GM19035 (cell line): ENCODE measurements around the gene GMNN.
"Not testable (repeated sequence)": the region's sequence is repeated elsewhere in the genome, so short reads cannot be mapped to it uniquely, and the experiment has no call there.

Experiments
- ATAC-seq: cut with Tn5 transposase; IDR thresholded peaks from one replicate; pipeline ENCODE4 v1.9.1; 2021; ENCODE audit not compliant: unreplicated experiment

Gene GMNN

DNA sequence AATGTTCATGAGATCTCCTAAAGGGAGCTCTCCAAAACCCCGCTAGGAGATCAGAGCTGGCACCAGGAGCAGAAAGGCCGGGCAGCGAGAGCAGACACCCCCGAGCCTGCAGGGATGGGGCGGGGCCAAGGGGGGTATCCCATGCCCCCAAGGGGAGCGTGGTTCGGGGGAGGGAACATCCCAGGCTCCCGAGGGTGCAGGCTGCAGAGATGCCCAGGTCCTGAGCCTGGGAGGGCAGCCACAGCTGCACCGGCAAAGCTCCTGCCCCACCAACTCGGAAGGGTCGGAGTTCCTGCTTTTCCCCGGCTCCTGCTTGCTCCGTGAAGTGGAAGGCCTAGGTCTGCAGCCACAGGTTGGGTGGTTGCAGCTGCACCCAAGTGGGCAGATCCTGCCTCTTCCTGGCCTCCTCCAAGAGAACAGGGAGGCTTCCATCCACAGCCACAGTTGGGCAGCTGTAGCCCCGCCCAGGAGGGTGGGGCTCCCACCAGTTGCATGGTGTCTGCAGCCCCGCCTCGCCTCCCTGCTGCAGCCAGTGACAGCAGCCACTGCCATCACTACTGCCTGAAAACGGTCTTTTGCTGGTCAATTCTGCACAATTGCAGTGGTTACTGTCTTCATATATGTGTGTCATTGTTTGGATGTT, 13.4 kb upstream of the GMNN start:
- no peak for ATAC-seq

DNA sequence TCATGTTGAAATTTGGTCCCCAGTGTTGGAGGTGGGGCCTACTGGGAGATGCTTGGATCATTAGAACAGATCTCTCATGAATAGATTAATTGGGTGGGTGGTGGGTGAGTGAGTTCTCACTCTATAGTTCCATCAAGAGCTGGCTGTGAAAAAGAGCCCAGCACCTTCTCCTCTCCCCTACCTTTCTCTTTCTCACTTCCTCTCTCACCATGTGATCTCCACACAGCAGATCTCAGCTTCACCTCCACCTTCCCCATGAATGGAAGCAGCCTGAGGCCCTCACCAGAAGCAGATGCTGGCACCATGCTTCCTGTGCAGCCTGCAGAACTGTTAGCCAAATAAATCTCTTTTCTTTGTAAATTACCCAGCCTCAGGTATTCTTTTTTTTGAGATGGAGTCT, 12.9 kb upstream of the GMNN start:
- no peak for ATAC-seq

DNA sequence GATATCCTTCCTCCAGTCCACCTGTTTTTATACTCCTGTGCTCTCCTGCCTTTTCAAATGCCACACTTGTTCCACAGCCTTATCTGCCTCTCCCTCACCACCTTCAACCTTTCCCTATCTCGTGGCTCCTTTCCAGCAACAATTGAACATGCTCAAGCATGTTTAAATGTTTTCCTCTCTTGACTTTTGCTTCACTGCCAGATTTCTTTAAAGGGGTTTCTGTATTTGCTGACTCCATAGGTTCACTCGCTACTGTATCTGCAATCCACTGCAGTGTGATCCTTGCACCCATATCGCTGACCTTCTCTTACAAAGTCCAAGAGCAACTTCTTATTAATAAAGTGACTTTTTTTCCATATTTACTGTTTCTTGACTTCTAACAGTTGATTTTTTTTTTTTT, 11.2 kb upstream of the GMNN start:
- no peak for ATAC-seq

DNA sequence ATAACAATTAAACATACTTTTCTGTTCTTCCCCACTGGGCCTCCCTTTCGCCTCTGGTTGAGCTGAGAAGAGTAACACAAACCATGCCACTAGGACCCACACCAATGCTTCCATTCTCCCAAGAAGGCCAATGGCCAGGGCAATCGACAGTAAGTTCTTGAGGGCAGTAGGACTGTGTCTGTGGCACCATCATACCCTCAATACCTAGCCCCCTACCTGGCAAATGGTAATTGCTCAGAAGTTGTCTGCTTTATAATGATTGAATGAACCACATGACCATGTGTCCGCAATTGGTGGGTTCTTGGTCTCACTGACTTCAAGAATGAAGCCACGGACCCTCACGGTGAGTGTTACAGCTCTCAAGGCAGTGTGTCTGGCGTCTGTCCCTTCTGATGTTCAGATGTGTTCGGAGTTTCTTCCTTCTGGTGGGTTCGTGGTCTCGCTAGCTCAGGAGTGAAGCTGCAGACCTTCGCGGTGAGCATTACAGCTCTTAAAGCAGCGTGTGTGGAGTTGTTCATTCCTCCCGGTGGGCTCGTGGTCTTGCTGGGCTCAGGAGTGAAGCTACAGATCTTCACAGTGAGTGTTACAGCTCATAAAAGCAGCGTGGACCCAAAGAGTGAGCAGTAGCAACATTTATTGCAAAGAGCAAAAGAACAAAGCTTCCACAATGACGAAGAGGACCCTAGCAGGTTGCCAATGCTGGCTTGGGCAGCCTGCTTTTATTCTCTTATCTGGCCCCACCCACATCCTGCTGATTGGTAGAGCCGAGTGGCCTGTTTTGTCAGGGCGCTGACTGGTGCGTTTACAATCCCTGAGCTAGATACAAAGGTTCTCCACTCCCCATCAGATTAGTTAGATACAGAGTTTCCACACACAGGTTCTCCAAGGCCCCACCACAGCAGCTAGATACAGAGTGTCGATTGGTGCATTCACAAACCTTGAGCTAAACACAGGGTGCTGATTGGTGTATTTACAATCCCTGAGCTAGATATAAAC, 9.6 kb upstream of the GMNN start:
- not testable (repeated sequence) for ATAC-seq

DNA sequence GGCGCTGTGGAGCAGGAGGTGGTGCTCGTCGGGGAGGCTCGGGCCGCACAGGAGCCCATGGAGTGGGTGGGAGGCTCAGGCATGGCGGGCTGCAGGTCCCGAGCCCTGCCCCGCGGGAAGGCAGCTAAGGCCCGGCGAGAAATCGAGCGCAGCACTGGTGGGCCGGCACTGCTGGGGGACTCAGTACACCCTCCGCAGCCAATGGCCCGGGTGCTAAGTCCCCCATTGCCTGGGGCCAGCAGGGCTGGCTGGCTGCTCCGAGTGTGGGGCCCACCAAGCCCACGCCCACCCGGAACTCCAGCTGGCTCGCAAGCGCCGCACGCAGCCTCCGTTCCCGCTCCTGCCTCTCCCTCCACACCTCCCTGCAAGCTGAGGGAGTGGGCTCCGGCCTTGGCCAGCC, 8.8 kb upstream of the GMNN start:
- ATAC-seq: not testable (repeated sequence)

DNA sequence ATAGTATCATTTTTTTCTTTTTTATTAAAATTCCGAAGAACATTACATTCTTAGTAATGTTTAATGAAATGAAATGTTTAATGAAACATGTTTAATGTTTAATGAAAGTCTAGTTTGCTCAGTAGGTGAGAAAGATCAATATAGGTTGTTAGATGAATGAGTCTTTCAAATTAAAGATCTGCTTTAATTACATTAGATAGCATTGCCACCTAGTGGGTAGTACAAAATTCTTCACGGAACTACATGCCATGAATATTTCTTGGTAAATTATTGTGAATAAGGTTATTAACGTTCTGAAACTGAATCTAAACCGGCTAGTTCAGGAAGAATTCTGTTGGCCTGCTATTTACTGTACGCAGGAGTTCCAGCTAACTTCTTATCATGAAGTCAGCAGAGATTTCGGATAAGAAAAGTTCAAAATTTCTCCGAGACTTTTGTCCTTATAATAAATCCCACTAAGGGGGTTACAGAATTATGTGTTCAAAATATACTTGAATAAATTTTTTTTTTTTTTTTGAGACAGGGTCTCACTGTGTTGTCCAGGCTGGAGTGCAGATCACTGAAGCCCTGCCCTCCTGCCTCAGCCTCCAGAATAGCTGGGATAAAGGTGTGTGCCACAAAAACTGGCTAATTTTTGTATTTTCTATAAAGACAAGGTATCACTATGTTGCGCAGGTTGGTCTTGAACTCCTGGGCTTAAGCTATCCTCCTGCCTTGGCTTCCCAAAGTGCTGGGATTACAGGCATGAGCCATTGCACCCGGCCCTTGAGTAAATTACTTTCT, 7.9 kb upstream of the GMNN start:
- peak; percentile 67 for ATAC-seq

DNA sequence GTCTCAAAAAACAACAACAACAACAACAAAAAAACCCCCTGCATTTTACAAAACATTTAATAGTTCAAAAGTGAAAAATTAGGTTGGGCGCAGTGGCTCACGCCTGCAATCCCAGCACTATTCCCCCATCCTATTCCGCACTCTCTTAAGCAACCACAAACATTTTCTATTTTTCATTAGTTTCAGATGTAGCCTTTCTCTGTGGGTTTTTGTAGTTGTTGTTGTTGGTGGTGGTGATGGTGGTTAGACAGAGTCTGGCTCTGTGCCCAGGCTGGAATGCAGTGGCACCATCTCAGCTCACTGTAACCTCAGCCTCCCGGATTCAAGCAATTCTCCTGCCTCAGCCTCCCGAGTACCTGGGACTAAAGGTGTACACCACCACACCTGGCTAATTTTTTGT, 6.4 kb upstream of the GMNN start:
- no peak for ATAC-seq

DNA sequence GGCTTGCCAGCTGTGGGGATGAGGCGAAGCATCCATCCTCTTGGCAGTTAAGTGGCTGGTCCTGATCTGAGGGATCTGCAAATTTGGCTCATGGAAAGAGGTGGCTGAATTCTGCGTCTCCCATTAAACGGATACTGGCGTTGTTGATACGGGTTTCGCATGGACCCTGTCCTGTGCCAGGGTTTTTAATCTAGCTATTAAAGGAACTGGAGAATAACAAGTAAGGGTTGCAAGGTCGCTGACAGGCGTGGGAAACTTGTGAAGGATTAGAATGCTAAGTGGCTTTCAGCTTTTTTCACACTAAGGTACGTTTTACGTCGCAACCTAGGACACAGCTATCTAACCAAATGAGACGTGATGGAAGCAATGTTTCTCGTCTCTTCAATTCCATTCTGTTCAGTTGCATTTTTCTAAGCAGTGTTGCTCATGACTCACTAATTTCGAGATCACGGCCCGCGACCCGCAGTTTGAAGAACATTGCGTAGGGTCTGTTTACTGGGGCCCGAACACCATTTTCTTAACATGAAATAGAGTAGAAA, 852 bp downstream of the GMNN start:
- peak; percentile 11 for ATAC-seq

DNA sequence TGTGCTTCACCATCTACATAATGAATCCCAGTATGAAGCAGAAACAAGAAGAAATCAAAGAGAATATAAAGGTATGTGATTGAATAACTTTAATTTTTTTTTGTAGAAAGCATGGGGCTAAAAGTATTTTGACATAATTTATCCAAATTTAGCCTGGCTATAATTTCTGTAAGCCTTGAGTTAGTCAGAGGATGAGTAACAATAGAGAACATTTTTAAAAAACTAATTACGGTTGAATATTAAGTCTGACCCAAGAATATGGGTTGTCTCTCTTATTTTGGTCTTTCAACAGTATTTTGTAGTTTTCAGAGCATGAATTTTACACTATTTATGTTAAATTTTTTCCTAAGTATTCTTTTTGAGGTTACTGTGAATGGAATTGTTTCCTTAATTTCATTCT, 2.5 kb downstream of the GMNN start:
- ATAC-seq: no peak

DNA sequence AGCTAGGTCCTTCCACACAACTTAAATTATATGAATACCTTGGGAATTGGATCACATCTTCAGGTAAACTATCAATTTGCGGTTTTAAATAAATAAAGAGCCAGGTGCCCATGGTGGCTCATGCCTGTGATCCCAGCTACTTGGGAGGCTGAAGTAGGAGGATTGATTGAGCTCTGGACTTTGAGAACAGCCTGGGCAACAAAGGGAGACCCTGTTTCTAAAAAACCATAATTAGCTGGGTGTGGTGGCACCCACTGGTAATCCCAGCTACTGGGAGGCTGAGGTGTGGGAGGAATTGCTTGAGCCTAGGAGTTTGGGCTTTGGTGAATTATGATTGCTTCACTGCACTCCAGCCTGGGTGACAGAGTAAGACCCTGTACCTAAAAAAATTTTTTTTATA, 3.4 kb downstream of the GMNN start:
- ATAC-seq: no peak

DNA sequence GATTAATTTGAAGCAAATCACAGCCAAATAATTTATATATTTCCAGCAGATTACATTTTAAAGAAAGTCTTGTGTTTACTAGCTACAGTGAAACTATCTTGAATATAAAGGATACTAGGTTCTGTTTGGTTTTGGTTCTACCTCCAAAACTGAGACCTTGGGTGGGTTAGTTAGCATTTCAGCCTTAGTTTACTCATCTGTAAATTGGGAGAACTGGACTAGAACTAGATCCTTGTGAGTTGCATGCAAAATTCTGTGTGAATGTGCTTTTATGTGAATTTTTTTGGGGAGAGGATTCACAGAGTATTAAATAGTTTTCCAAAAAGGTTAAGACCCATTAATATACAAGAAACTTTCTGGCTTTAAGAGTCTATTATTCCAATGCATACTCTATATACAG, 4.1 kb downstream of the GMNN start:
- ATAC-seq: no peak

DNA sequence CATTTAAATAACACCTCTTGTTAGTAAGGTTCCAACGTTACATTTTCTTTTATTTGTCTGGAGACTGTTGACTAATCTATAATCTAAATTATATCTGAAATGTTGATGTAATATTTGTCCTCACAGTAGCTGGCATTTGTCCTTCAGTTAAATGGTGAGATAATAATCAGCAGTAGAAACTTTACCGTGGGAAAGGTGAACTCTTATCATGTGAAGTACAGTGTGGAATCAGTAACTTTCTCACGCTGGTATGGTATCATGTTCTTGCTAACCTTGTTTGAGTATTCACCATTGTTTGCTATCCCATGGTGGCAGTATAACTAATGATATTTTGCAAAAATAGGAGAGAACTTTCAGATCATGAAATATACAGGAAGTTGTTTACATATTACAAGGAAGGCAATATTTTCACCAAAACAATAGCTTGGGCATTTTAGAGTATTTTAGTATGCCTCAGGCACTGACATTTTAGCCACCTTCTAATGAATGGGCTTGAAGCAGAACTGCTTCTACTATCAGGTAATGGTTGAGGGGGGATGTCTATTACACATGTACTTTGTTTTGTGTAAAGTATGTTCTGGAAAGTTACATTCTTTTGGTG, 4.8 kb downstream of the GMNN start:
- ATAC-seq: no peak

DNA sequence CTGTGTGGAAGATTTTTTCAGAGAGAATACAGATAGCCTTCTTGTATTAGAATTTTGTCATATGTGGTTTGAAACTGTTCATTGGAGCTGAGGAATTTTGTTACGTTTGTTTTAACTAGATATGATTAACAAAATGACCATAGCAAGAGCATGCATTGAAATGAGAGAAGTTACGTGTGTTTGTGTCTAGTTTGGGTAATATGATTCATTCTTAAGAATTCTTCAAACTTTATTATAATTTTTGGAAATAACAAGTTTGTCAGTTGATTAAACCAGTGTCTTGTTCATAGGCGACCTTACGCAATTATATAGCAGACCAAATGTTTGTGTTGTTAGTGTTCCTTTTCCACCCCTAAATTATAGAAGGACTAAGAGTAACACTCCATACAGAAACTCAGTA, 5.5 kb downstream of the GMNN start:
- ATAC-seq: no peak

DNA sequence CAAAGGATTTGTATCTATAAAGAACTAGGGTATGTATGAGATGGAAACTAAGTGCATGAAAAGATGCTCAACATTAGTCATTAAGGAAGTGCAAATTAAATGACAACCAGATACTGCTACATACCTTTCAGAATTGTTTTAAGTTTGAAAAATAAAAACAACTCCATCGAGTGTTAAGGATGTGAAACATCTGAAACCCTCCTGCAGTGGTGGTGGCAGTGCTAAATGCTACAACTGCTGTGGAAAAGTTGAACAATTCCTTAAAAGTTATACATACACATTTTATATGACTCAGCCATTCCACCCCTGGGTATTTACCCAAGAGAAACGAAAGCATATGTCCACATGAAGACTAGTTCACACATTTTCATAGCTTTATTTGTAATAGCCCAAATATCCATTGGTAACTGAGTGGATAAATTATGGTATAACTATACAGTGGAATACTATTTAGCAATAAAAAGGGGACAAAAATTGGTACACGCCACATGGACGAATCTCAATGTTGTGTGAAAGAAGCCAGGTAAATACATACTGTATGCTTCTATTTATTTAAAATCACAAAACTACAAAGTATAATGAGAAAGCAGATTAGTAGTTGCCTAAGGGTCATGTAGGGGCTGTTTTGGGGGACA, 13.4 kb downstream of the GMNN start:
- no peak for ATAC-seq

DNA sequence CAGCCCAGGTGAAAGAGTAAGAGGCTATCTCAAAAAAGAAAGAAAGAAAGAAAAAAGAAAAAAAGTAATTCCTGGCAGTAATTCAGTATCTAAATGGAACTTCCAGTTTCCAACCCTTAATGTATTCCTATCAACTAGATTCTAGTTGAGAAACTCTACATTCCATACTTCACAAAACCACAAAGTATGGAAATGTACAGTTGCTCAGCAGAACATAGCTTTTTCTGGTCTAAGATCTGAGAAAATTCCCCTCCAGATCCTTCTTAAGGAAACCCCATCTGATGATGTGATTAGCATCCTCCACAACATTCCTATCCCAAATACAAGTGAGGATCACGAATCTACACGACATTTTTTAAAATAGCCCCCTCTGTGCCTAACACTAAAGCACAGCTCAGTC, 20.4 kb downstream of the GMNN start:
- ATAC-seq: no peak

DNA sequence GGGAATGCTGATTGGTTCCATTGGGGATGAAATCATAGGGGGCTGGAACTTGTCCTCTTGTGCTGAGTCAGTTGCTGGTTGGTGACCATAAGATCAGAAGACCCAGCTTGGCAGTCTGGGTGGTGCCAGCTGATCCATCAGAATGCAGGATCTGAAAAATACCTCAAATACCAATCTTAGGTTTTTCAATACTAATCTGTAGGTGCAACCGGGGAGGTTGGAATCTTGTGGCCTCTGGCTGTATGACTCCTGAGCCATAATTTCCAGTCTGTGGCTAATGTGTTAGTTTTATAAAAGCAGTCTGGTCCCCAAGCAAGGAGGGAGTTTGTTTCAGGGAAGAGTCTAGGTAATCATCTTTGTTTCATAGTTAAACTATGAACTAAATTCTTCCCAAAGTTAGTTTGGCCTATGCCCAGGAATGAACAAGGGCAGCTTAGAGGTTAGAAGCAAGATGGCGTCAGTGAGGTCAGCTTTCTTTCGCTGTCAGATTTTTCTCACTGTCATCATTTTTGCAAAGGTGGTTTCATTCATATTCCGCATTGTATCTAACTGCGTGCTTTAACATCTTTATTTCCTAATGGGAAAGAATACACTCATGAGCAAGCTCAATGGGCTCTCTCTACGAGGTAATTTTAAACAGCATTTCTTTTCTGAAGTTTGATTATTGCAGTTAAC, 22.0 kb downstream of the GMNN start:
- ATAC-seq: no peak

DNA sequence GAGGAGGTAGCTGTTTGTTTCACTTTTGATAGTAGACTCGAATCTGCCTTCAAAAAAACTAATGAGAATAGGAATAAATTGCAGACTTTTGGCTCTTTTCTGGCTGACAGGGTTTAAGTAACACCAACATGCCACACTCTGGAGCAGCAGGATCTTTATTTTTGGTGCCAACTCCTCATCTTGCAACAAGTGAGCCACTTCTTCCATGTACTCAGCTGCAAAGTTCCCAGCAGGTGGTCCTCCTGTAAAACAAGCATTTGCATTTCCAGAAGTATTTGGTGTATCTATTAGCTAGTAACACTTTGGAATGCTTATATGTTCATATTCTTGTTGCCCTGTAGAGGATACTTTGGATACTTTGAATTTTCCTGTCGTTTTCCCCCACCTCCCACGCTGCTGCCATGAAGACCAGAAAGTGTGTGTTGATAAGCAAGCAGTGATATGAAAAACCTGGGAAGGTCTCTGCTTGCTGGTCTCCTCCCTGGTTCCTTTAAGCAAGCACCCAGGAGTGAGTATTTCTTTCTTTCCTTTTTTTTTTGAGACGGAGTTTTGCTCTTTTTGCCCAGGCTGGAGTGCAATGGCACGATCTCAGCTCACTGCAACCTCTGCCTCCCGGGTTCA, 23.0 kb downstream of the GMNN start:
- ATAC-seq: no peak

DNA sequence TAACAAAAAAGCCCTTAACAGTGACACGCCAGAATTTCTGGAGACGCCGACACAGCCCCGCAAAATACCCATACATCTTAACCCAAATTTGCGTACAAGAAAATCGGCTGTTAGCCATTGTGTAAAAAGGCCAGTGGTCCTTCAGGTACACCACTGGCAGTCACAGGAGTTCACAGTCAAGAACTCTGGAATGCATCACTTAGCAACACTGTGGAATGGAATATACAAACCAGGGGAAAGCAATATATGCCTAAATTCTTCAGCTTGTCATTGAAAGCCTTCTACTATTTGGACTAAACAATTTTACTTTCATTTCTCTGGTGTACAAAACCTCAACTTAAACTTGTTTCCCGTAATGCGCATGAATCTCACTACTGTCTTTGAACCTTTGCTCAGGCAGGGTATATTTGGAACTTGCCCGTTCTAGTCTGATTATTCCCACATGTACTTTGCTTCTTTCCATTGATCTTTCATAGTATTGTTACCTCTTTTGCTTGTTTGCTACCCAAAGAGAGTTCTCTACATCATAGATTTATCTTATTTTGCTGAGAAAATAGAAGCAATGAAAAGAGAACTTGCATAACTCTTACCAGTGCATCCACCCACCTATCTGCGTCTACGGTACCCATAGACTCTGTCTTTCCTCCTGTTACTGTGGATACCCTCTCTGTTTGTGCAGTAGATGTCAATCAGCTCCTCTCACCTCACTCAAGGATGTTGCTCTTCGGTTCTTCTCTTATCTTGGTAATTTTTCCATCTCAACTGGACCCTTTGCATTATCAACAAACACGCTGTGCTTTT, 24.2 kb downstream of the GMNN start, which contains the start of gene ARMH2:
Gene ARMH2 (minus strand): TSS at position 178 of the 801 bp plus-strand sequence. CDS start 60 bp downstream, at position 118.
- ATAC-seq: no peak

DNA sequence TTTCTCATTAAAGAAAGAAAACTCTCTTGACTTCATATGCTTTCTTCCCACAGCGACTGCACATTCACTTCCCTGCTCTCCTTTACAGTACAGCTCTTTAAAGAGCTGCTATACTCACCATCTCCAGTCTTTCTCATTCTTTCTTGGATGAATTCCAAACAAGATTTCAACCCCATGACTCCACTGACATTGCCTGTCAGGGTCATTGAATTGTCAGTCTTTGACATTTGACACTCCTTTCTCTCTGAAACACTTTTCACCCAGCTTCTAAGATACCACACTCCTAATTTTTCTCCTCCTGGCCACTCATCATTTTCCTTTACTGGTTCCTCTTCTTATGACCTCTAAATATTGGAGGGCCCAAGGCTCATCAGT, 24.8 kb downstream of the GMNN start:
- no peak for ATAC-seq
